Ectodermal cell (in vitro differentiated cells): Measurements from ENCODE around the gene LCLAT1.
"Not testable (repeated sequence)": the region's sequence is repeated elsewhere in the genome, so short reads cannot be mapped to it uniquely, and the experiment has no call there.

Source experiments
- H3K27ac ChIP-seq: 2 replicates; pipeline ENCODE4 v1.7.0; 2013; ENCODE audit warnings: mild to moderate bottlenecking, low read depth, low read length; ENCODE audit not compliant: insufficient read depth, poor library complexity, severe bottlenecking
- H3K27me3 ChIP-seq: 2 replicates; pipeline ENCODE4 v1.7.0; 2013; ENCODE audit warnings: mild to moderate bottlenecking, low read length; ENCODE audit not compliant: insufficient read depth, control insufficient read depth, poor library complexity, severe bottlenecking
- H3K36me3 ChIP-seq: one replicate; pipeline ENCODE4 v1.7.0; 2013; ENCODE audit warnings: low read length; ENCODE audit not compliant: control insufficient read depth, insufficient read depth
- H3K4me1 ChIP-seq: one replicate; pipeline ENCODE4 v1.7.0; 2013; ENCODE audit warnings: low read length; ENCODE audit not compliant: control insufficient read depth, insufficient read depth
- H3K4me3 ChIP-seq: 2 replicates; pipeline ENCODE4 v1.7.0; 2013; ENCODE audit warnings: low read depth, low read length, control low read depth; ENCODE audit not compliant: insufficient read depth
- H3K9me3 ChIP-seq: 2 replicates; pipeline ENCODE4 v1.7.0; 2013; ENCODE audit warnings: mild to moderate bottlenecking, low read length, moderate library complexity; ENCODE audit not compliant: control insufficient read depth
- WGBS, 2 experiments: methylation state at CpG; one replicate each; pipeline ENCODE4 v1.1.7; 2013; ENCODE audit warnings: missing lambda C conversion rate in 2 of 2; 5-methylcytosine and 5-hydroxymethylcytosine counted together

The LCLAT1 gene

GRCh38 chr2:30628341-30628740 lies 181.3 kb downstream of the LCLAT1 start:
- no peak overlapping the region for H3K4me3 ChIP-seq
- no peak overlapping the region for H3K27ac ChIP-seq
- H3K27me3 ChIP-seq, result no peaks in the 10 kb centered on the region
- whole genome bisulfite sequencing, 2 experiments, result 93 to 98% methylated on average over 2 of the region's 2 CpGs
- H3K9me3 ChIP-seq, result no peaks in the 10 kb centered on the region
- no peaks in the 10 kb centered on the region for H3K36me3 ChIP-seq
- H3K4me1 ChIP-seq, result no peaks in the 10 kb centered on the region

- H3K36me3 ChIP-seq, result no peaks in the 10 kb centered on the region
- no peaks in the 10 kb centered on the region for H3K9me3 ChIP-seq
- H3K27ac ChIP-seq, result no peak overlapping the region
- 89 to 94% methylated on average over 5 to 6 of the region's 6 CpGs for WGBS, 2 experiments
- H3K4me1 ChIP-seq, result no peaks in the 10 kb centered on the region
- H3K27me3 ChIP-seq, result no peaks in the 10 kb centered on the region
- H3K4me3 ChIP-seq, result no peak overlapping the region
Observed at GRCh38 chr2:30629866-30630265, 182.8 kb downstream of the LCLAT1 start.

- Histone ChIP-seq H3K9me3 (no peaks in the 10 kb centered on the region), H3K36me3 (no peaks in the 10 kb centered on the region), H3K4me1 (no peaks in the 10 kb centered on the region), H3K27ac (no peak overlapping the region), H3K27me3 (no peaks in the 10 kb centered on the region), H3K4me3 (no peak overlapping the region)
- WGBS, 2 experiments, result 0% methylated on average over 1 of the region's 1 CpG
Observed at GRCh38 chr2:30631051-30631671, 184.1 kb downstream of the LCLAT1 start.

- WGBS, 2 experiments, result 93 to 99% methylated on average over 4 of the region's 4 CpGs
- Histone ChIP-seq H3K27ac (no peak overlapping the region), H3K27me3 (no peaks in the 10 kb centered on the region), H3K4me1 (no peaks in the 10 kb centered on the region), H3K9me3 (no peaks in the 10 kb centered on the region), H3K36me3 (no peaks in the 10 kb centered on the region), H3K4me3 (no peak overlapping the region)
Observed at GRCh38 chr2:30633039-30633438, 186.0 kb downstream of the LCLAT1 start.

- H3K4me1 ChIP-seq, result no peaks in the 10 kb centered on the region
Observed at GRCh38 chr2:30636311-30636710, 189.3 kb downstream of the LCLAT1 start.

GRCh38 chr2:30639836-30640235 lies 192.8 kb downstream of the LCLAT1 start:
- H3K4me3 ChIP-seq, result no peak overlapping the region
- no peak overlapping the region for H3K27ac ChIP-seq
- no peaks in the 10 kb centered on the region for H3K4me1 ChIP-seq
- H3K36me3 ChIP-seq, result no peaks in the 10 kb centered on the region
- 96 to 97% methylated on average over 5 of the region's 5 CpGs for WGBS, 2 experiments
- H3K27me3 ChIP-seq, result no peaks in the 10 kb centered on the region
- H3K9me3 ChIP-seq, result no peaks in the 10 kb centered on the region

More at GRCh38 chr2:30636311-30636710, 189.3 kb downstream of the LCLAT1 start:
- H3K36me3 ChIP-seq, result no peaks in the 10 kb centered on the region
- WGBS, 2 experiments, result 86 to 100% methylated on average over 1 of the region's 1 CpG
- no peak overlapping the region for H3K27ac ChIP-seq
- no peak overlapping the region for H3K4me3 ChIP-seq
- H3K27me3 ChIP-seq, result no peaks in the 10 kb centered on the region
- H3K9me3 ChIP-seq, result no peaks in the 10 kb centered on the region

- H3K4me3 ChIP-seq, result no peak overlapping the region
- no peak overlapping the region for H3K27ac ChIP-seq
- WGBS, 2 experiments, result 63 to 95% methylated on average over 2 to 3 of the region's 3 CpGs
- H3K27me3 ChIP-seq, result no peaks in the 10 kb centered on the region
- H3K4me1 ChIP-seq, result no peaks in the 10 kb centered on the region
- H3K36me3 ChIP-seq, result no peaks in the 10 kb centered on the region
- H3K9me3 ChIP-seq, result no peaks in the 10 kb centered on the region
Observed at GRCh38 chr2:30641765-30642345, 194.8 kb downstream of the LCLAT1 start.

- not testable (repeated sequence) for H3K36me3 ChIP-seq, H3K27ac ChIP-seq, H3K9me3 ChIP-seq, H3K4me1 ChIP-seq, H3K27me3 ChIP-seq, H3K4me3 ChIP-seq
- no CpG with 5 or more reads among the region's 4 CpGs for WGBS, 2 experiments
Observed at GRCh38 chr2:30643013-30643412, 196.0 kb downstream of the LCLAT1 start.

GRCh38 chr2:30643674-30644073 lies 196.6 kb downstream of the LCLAT1 start:
- H3K9me3 ChIP-seq, result no peaks in the 10 kb centered on the region
- 77 to 83% methylated on average over 1 to 3 of the region's 3 CpGs for WGBS, 2 experiments
- H3K4me1 ChIP-seq, result no peaks in the 10 kb centered on the region
- no peaks in the 10 kb centered on the region for H3K27me3 ChIP-seq
- no peak overlapping the region for H3K27ac ChIP-seq
- no peaks in the 10 kb centered on the region for H3K36me3 ChIP-seq
- no peak overlapping the region for H3K4me3 ChIP-seq

GRCh38 chr2:30645081-30645744 lies 198.2 kb downstream of the LCLAT1 start:
- Histone ChIP-seq H3K9me3 (no peaks in the 10 kb centered on the region), H3K27ac (no peak overlapping the region), H3K4me3 (no peak overlapping the region), H3K36me3 (no peaks in the 10 kb centered on the region), H3K27me3 (no peaks in the 10 kb centered on the region), H3K4me1 (no peaks in the 10 kb centered on the region)
- 92 to 100% methylated on average over 1 to 3 of the region's 3 CpGs for WGBS, 2 experiments
